GM18520 (cell line): ENCODE data around the gene XPR1.
"Not testable (repeated sequence)": the region's sequence is repeated elsewhere in the genome, so short reads cannot be mapped to it uniquely, and the experiment has no call there.

Source experiments
- ATAC-seq: cut with Tn5 transposase; IDR thresholded peaks from one replicate; pipeline ENCODE4 v1.9.1; 2021; ENCODE audit not compliant: unreplicated experiment

XPR1 gene

GRCh38 chr1:180777072-180777689 is 145.4 kb downstream of the XPR1 start:
- no peak for ATAC-seq

GRCh38 chr1:180778782-180779398 is 147.1 kb downstream of the XPR1 start:
- no peak for ATAC-seq

- no peak for ATAC-seq
Measured at GRCh38 chr1:180779584-180779983, 147.8 kb downstream of the XPR1 start.

GRCh38 chr1:180781718-180782117 is 149.9 kb downstream of the XPR1 start:
- no peak for ATAC-seq

- no peak for ATAC-seq
Measured at GRCh38 chr1:180785291-180785690, 153.5 kb downstream of the XPR1 start.

- no peak for ATAC-seq
Measured at GRCh38 chr1:180785887-180786286, 154.1 kb downstream of the XPR1 start.

- ATAC-seq = no peak
Measured at GRCh38 chr1:180786624-180787023, 154.8 kb downstream of the XPR1 start.

- ATAC-seq = no peak
Measured at GRCh38 chr1:180787628-180788307, 155.9 kb downstream of the XPR1 start.

- ATAC-seq = no peak
Measured at GRCh38 chr1:180789460-180789859, 157.6 kb downstream of the XPR1 start.

- ATAC-seq = not testable (repeated sequence)
Measured at GRCh38 chr1:180791152-180791551, 159.3 kb downstream of the XPR1 start.

GRCh38 chr1:180791806-180792205 is 160.0 kb downstream of the XPR1 start:
- no peak for ATAC-seq

- ATAC-seq = no peak
Measured at GRCh38 chr1:180793451-180793850, 161.6 kb downstream of the XPR1 start.

- ATAC-seq = no peak
Measured at GRCh38 chr1:180796897-180797640, 165.2 kb downstream of the XPR1 start.

- ATAC-seq = no peak
Measured at GRCh38 chr1:180800945-180801344, 169.1 kb downstream of the XPR1 start.

- ATAC-seq = no peak
Measured at GRCh38 chr1:180802813-180803212, 171.0 kb downstream of the XPR1 start.

GRCh38 chr1:180805316-180805715 is 173.5 kb downstream of the XPR1 start:
- no peak for ATAC-seq

- no peak for ATAC-seq
Measured at GRCh38 chr1:180811298-180811697, 179.5 kb downstream of the XPR1 start.

GRCh38 chr1:180811886-180812285 is 180.1 kb downstream of the XPR1 start:
- ATAC-seq = no peak

- ATAC-seq = no peak
Measured at GRCh38 chr1:180814258-180814657, 182.4 kb downstream of the XPR1 start.

GRCh38 chr1:180815188-180815587 is 183.4 kb downstream of the XPR1 start:
- no peak for ATAC-seq

GRCh38 chr1:180816132-180816531 is 184.3 kb downstream of the XPR1 start:
- no peak for ATAC-seq

- ATAC-seq = no peak
Measured at GRCh38 chr1:180821970-180822369, 190.1 kb downstream of the XPR1 start.
